Amygdala (tissue), 56 donors: ENCODE measurements around the gene COL8A1.

Experiments
- DNase-seq, 56 donors: peaks; one replicate each; lab custom pipeline; 2025; lab: John Stamatoyannopoulos, UW

COL8A1 gene

DNA sequence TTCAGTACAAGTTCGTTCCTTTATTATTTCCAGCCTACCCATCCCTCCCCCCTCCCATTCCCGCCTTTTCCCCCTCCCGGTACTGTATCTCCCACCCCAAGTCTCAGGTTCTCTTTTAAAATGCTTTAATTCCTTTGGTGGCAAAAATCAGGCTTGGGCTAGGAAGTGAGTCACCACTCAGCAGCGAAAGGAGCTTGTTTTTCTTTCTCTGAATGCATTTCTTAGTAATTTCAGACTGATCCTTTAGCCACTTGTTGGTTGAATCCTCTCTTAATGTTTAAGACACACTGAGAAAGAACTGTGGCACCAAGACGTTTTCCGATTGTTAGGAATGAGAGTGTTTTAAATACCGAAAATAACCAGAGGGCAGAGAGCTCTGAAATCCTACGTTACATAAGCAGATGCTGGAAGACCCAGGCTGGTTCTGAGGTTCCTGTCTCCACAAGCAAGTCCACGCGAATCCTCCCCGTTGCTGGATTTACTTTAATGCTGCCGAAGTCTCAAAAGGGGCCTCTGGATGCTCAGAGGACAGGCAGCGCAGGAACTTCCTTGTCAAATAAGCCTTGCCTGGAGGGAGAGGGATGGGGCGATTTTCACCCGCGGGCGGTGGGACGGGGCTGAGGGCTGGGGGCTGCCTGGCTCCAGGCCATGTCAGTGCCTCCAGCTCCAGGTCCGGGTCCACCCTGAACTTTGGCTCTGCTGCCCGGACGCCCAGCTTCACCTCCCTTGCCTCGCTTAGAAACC is 854 bp upstream of the COL8A1 start:
- peak in 2 of 56 donors; percentile 2 to 18 for DNase-seq

DNA sequence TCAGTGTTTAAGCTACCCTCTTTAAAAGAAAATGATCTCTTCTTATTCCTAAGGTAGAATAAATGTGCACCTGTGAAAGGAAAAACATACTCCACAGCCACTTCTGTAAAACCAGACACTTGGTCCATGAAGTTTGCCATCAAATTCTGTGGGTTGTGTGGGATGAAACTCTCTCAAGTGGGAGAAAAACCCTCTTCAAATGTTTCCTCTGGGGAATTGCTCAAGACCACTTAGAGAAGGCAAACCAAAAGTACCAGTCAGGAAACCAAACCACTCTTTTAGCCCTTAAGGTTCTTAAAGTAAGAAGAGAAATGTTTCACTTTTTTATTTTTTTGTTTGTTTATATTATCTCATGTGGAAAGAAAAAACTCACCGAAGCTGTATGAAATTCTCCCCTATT is 1.2 kb downstream of the COL8A1 start:
- no peak for DNase-seq

DNA sequence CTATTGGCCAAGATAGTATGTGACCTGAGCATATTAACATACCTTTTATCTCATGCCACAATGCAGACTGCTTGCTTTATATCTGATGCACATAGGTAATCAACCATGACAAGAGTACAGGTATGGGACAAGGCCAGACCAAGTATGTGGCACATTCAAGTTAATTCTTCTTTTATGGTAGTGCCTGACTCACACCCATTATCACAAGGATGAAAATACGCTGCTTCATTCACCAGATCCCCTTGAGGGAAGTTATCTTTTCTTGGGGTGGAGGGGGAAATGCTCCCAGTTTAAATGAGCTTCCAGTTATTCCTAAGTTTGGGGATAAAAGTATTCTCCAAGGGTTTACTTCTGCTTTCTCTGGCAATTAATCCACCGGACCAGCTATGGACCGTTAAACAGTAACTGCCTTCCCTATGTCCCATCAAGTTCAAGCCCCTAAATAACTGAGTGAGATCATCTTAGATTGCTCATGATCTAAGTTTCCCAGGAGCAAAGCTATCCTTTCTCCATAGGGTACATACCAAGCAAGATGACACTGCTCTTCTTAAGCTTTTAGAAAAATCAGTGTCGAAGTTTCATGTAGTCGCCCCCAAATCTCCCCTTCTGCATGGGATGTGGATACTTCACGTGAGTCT is 1.9 kb downstream of the COL8A1 start:
- DNase-seq: no peak

DNA sequence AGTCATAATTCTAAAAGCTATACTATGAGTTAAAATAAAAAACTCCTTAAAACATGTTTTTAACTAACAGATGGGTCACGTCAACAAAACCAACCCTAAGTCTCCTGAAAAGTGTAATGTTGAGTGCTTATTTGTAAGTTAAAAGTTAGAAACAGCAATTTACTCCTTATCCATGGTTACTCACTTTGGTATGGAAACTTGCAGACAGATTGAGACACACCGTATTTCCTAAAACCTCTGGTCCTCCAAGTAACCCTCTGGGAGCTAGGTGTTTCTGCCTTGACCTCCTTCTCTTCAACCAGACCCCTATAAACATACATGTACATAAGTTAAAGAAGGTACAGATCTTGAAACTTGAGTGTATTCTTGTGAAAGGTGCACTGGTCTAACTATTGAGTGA is 3.1 kb downstream of the COL8A1 start:
- no peak for DNase-seq

DNA sequence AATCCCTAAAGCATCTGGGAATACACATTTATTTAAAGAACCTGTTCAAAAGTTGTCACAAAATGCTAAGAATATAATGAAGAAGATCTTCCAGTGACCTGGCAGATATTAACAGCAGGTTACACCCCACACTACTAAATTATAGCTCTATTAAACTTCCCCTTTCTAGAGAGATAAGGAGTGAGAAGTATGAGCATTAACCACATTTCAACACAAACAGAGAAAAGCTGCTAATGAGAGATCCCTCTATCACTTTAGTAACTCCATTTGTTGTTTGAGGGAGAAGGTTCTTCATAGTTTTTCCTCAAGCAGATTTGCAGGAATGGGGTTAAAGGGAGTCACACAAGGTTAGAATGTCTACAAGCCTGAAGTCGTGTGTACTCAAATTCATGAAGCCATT is 3.6 kb downstream of the COL8A1 start:
- DNase-seq: no peak

DNA sequence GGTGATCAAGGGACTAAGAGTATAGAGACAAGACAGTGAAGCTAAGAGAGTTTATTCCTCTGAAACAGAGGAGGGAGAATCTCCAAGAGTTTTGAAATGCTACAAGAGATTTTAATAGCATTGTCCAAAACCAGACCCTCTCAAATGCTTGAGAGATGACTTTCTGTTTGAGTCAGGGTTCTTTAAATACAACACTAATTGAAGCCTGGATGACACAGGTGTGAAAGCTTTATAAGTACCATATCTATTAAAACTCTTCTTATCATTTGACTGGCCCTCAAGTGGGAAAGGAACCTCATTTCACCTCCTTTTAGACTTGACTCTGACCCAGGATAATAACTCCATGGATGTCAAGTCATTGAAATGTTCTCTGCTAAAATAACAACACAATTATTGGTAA is 5.6 kb downstream of the COL8A1 start:
- no peak for DNase-seq

DNA sequence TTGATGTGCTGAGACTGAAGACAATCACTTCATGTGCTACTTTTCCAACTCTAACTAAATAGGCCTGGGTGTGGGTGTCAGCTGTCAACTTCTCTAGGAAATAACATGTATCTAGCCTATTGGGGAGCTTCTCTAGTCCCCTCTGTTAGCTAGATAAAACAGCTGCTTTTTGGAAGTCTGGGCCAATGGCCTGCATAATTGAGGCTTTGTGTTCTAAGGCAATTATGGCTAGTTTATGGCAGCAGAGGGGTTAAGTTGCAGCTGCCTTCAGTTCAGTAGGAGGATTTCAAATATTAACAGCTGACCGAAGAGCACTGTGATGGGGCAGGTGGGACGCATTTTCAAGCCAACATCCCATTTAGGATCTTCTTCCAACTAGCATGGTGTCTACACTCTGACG is 6.4 kb downstream of the COL8A1 start:
- no peak for DNase-seq

DNA sequence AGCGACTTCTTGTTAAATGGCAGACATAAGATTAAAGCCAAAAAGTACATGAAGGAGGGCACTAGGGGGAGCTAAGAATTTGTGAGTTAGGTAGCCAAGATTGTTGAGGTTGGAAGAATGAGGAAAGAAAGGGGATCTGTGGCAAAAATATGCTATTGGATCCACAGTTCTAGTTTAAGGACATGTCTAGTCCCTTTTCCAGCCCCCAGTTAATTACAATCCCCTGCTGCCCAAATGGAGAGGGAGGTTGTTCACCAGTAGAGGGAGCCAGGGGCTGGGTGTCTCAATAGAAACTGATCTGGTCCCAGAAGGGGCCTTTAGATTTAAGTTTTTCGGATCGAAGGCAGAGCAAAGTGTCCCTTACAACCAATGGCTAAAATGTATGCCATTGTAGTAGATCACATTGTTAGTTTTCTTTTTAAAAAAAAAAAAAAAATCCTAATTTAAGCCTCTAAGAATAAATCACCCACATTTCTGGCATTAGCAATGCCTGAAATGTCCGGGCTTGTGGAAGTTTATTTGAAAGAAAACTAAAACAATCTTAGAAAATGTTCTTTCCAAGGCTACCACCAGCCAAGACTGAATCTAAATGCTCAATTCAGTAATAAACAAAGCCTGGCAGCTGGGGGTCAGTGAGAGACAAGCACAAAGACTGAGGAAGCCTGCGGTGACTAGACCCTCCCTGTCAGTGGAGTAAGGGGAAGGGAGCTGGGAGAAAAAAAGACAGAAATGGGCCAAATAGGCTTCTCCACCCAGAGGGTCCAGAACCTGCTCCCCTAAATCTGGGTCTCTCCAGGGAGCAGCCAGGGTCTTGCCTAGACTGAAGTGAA is 7.1 kb downstream of the COL8A1 start:
- no peak for DNase-seq

DNA sequence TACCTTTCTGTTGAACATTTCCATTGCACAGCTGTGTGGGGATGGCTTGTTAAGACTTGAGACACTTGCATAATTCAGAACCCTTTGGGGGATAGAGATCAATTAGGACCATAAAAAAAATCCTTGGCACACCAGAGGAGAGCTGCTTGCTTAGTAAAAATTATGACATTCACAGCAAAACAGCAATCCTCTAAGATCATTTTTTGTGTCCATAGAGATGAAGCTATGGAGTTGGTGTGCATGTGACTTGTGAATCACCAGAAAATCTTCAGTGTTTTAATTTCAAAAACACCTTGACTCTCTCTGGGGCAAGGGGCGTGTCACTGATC is 7.7 kb downstream of the COL8A1 start:
- no peak for DNase-seq

DNA sequence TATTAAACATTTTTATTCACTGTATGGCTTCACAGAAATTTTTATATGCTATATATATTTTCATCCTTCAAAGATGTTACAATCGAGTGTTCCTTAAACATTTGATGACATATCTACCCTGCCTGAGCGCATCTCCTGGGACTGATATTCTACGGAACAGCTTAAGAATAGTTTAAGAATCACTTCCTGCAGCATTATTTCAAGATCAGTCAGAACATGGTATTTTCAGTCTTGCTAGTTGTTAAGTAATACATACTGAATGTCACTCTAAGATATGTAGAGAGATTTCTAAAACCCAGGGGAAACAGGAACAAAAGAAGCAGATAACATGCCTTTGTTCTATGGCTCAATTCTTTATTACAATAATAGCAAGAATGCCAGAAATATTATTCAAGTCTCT is 8.7 kb downstream of the COL8A1 start:
- DNase-seq: no peak

DNA sequence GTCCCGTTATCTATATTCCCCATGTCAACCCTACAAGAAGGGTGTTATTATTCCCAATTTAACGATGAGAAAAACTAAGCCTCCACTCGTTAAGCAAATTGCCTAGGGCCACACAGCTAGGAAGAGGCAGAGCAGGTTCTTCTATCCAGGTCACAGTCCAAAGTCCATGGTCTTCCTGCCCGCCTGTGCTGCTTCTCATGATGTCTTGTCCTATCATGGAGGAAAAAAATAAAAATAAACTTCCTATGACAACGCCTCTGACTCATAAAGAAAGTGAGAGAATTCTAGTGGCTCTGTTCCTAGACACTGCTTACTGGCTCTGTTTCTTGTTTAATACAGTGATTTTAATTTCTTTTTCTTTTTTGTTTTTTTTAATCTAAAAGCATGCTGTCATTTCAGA is 9.7 kb downstream of the COL8A1 start:
- no peak for DNase-seq

DNA sequence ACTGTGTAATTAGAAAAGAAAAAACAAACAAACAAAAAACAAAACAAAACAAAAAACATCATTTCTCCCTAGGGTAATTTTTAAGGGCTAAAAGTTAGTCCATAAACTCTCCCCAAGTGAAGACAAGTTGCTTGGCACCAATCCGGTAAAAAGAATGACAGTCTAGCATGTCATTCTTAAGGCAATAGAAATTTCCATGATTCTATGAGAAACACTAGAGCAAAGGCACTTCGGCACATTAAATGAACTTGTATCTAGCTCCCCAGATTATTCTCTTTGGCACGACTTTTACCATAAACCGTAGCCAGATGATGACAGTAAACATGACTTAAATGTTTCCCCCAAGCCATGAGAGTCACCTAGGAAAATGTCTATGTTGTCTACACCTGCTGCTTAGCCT is 10.1 kb downstream of the COL8A1 start:
- DNase-seq: no peak

DNA sequence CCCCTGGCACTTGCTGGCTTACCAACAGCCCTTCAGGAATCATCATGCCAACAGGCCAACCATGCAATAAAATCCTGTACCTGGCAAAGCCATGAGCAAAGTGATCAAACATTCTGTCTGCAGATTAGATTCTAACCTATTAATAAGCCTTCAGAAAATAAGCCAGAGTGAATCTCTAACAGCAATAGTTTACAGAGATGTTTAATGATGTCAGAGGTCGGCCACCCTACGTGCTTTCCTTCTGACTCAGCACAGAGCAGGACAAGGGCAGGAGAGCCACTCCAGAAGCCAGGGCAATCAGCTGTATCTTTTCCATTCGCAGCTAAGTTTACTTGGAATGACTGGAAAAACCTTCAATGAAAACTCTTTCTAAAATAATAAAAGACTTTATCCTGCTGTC is 13.1 kb downstream of the COL8A1 start:
- DNase-seq: no peak

DNA sequence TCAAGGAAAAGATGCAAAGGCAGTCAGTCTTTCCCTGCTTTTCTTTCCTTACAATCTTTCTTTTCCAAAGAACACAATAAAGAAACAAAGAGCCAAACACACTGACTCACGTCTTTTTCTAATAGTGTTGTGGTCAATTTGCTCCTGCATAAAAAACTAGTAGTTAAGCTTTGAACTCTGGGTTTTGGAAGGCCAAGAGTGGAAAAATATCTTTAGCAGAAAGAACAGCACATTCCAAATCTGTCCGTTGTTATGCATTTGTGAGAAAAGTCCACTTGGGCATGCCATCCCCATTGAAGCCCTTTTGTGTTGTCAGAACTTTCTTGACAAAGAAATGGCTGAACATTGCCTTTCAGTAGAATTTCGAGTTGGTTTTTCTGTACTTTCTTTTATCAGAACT is 18.2 kb downstream of the COL8A1 start:
- no peak for DNase-seq

DNA sequence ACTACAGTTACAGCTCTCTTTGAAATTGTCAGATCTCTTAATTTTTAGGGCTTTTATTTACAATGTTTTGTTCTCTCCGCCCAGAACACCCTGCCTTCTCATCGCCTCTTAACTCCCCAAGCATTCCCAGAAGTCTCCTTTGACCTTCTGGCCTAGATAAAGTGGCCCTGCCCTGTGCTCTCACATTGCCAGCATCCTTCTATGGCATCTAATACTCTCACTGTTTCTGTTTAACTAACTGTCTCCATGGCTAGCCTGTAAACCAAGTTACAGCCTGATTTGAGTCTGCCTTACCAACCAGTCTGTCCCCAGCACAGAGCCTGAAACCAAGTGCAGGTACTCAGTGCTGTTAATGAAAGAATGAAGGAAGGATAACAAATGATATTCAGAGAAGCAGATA is 19.9 kb downstream of the COL8A1 start:
- DNase-seq: no peak

DNA sequence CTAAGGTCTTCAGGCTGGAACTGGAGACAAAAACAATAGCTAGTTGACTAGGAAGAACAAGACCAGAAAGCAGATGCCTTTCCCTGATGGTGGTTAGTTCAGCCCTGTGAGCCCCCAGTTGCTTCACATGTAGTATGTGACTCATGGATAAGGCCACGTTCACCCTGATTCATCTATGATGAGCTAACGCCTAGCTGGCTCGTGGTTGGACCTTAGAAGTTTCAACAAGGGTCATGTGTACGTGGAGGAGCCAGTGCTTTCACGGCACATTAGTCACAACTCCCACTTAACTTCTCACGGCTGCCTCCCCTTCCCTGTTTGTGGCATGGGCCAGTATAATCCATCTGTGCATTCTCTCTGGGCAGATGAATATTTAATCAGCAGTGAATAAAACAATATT is 20.6 kb downstream of the COL8A1 start:
- no peak for DNase-seq

DNA sequence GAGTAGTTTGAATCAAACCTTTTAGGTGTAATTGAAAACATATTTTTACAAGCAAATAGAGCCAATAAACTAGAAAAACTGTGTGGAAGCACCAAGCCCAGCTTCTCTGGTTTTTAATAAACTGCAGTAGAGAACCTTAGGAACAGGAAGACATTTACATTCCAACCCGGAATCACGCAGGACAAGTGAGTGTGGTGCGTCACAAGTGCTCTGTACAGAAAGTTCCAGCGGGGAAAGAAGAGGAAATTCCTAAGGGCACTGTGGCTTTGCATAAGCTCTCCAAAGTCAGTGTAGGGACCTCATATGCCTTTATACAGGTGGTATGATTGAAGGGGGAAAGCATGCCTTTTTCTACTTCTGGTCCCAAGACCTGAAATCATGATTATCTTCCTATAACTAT is 21.6 kb downstream of the COL8A1 start:
- no peak for DNase-seq

DNA sequence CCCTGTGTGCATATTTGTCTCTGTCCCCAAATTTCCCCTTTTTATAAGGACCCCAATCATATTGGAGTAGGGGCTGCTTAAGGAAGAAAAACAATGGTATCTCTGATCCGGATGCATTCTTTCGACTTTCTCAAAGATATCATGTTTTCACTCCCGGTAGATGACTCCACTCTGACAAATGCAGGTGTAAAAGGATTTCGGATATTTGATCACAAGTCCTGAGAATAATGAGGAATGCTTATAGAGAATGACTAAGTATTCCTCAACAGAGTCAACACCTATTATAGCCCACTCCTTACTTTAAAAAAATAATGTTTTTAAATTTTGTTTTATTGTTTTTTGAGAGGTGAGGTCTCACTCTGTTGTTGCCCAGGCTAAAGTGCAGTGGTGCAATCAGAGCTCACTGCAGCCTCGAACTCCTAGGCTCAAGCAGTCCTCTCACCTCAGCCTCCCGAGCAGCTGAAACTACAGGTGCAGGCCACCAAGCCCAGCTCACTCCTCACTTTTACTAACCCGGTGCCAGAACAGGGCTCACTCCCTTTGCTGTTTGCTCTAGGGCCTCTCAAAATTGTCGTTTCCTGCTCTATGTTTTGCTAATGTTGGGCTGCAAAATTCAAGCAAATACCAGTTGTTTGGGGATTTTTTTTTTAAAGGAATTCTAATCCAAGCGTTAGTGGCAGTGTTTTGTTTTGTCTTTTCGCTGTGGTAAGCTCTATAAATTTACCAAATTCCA is 24.6 kb downstream of the COL8A1 start:
- no peak for DNase-seq

DNA sequence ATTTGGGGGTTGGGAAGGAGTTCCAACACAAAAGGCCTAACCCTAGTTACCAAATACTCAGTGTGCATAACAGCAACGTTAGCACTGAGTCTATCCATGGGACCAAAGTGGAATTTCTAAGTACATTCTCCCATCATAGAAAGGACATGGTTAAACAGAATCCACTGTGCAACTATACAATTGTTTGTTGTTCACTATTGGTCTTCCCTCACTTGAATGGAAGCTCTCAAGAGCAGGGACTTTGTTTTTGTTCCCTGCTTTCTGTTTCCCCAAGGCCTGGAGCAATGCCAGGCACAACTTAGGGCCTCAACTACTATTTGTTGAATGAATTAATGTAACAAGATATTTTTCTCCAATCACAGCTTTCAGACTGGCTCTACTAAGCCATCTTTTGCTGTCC is 25.6 kb downstream of the COL8A1 start:
- no peak for DNase-seq

DNA sequence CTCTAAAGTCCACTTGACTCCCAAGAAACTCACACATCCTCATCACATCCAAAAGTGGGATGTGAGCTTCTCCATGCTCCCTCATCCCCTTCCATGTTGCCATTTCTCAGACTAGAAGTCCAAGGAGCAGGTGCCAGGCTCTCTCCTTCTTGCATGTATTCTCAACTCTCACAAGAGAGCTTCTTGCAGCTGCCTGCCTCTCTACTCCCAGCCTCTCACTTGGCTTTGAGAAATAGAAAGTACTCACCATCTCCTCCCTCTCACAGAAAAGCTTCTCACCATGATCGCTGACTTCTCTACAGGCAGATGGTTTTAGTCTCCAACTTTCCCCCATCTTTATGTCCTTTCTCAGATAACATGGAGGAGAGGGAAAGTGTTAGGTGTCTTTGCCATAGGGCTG is 26.6 kb downstream of the COL8A1 start:
- DNase-seq: no peak

DNA sequence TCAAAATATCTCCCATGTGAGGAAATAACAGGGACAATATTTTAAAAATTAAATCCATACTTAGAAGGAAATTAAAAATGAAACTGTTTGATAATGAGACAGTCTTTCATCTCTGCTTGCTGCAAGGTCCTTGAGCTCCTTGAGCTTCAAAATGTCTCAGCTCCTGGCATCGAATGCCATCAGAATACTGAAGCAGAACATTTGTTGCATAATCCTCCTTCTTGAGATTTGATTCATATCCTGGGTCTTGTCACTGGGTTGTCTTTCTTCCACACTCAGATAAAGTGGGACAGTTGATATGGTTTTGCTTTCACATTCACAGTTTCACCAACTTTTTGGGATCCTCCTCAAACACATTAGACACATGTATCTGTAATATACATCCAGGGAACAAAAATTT is 27.8 kb downstream of the COL8A1 start:
- DNase-seq: no peak
